ENCODE measurements around the gene BEGAIN. TPM values are rescaled to one million over a fixed set of nuclear protein-coding genes. Genes with fewer than 3 reads are reported as not detected.
A peak's percentile ranks its signal among the peaks of the same experiment; 100 is the strongest.

Gene BEGAIN
- total and polyA plus RNA-seq, 9 of the 15 experiments (the other 6 are each of a cell fraction or from before 2014, with no cell fraction given) = 0.07 to 0.68 (median 0.55) TPM; not detected in 3

DNA sequence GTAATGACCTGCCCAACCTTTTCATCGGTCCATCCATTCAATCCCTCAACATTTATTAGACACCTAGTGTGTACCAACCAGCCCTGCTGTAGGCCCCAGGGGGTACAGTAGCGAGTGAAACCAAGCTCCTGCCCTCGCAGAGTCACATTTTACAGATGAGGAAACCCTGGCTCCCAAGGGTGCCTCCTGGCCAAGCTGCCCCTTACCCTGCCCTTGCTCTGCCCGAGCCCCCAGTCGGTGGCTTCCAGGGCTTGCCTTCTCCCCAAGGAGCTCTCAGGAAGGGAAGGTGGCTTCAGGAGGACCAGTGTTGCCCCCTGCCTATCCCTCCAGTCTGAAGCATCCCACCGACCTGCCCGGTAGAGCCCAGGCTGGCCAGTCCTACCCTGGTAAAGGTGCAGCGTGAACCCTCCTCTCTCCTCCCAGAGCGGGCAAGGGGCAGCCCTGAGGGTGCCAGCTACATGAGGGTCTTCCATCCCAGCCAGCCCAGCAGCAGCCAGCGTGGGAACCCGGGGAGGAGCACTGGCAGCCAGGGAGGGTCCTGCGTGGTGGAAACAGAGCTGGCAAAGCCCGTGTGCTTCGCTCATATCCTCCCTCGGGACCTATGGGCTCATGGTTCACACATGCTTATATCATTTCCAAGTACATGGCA lies 670 bp upstream of the BEGAIN start:
- H3K27me3 ChIP-seq (ENCODE audit: control insufficient read depth in 2 of 2, insufficient read depth in 2 of 2, low read length in 2 of 2) = peaks cover 7 to 58% of the 10 kb centered on the region in 2 experiments; a peak in 4 of 5 replicates
- ChIA-PET POLR2A (no interaction called here), CTCF (ENCODE audit: low intra/inter-chr PET ratio) (no interaction called here)
- 37% methylated on average over 11 of the region's 15 CpGs for WGBS (ENCODE audit: insufficient coverage, low coverage, missing lambda C conversion rate)
- no peaks in the 10 kb centered on the region for H3K9me1 ChIP-seq (ENCODE audit: control insufficient read depth, insufficient read depth, low read length)
- no peaks in the 10 kb centered on the region for H3K9me3 ChIP-seq (replicated peaks; ENCODE audit: control insufficient read depth, insufficient read depth, low read depth, low read length)
- BruUV-seq (replicated peaks) = no TSS peak
- no peak overlapping the region for H2AFZ ChIP-seq (ENCODE audit: low read depth, low read length)
- H3K36me3 ChIP-seq (ENCODE audit: control insufficient read depth, insufficient read depth, low read length) = no peaks in the 10 kb centered on the region
- in situ Hi-C loops (cut with MboI) (no loop called here), intact Hi-C loops (cut with micrococcal nuclease) (no loop called here)
- H3K4me1 ChIP-seq (replicated peaks in 1 of 2; ENCODE audit: control insufficient read depth in 2 of 2, insufficient read depth in 2 of 2, low read length in 2 of 2) = peaks cover 3 to 24% of the 10 kb centered on the region in 2 experiments; a peak in 3 of 5 replicates
- H3K4me2 ChIP-seq (ENCODE audit: insufficient read depth, low read length) = no peak overlapping the region
- H4K20me1 ChIP-seq (replicated peaks; ENCODE audit: control insufficient read depth, insufficient read depth, low read length) = 0 out of 2 replicates have a peak, but pooled peaks cover 8% of the 10 kb centered on the region
- DNase-seq (ENCODE audit: extremely low read depth in 1 of 4, low spot score in 3 of 4) (no peak), ATAC-seq (no peak), FAIRE-seq (no peak)
- no peak overlapping the region for H3K27ac ChIP-seq (ENCODE audit: extremely low read depth, low read depth, low read length)
- H3K79me2 ChIP-seq (ENCODE audit: control insufficient read depth, insufficient read depth, low read length) = no peaks in the 10 kb centered on the region
- no peak overlapping the region for H3K9ac ChIP-seq (ENCODE audit: insufficient read depth in 1 of 2, low read depth in 2 of 2, low read length in 2 of 2)
- no peak overlapping the region for H3K4me3 ChIP-seq
- TF ChIP-seq ZKSCAN8 (CRISPR knock-in tag; IDR thresholded peaks at IDR 0.05) (peak; percentile 82; the same call in 1 of the 2 replicates), LARP7 (IDR thresholded peaks at IDR 0.05) (no peak)
- TF ChIP-seq, protein P1, sequence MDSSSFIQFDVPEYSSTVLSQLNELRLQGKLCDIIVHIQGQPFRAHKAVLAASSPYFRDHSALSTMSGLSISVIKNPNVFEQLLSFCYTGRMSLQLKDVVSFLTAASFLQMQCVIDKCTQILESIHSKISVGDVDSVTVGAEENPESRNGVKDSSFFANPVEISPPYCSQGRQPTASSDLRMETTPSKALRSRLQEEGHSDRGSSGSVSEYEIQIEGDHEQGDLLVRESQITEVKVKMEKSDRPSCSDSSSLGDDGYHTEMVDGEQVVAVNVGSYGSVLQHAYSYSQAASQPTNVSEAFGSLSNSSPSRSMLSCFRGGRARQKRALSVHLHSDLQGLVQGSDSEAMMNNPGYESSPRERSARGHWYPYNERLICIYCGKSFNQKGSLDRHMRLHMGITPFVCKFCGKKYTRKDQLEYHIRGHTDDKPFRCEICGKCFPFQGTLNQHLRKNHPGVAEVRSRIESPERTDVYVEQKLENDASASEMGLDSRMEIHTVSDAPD (CRISPR knock-in tag; IDR thresholded peaks at IDR 0.05) = no peak

All from K562 (cell line).